GM03348 (cell line): ENCODE data around the gene SGPP2.
A peak's percentile ranks its signal among the peaks of the same experiment; 100 is the strongest.

Experiments used
- DNase-seq: peaks from one replicate; pipeline ENCODE4 v3.0.0; 2012; ENCODE audit warnings: low spot score

The SGPP2 gene

GRCh38 chr2:222525811-222526210 is 101.5 kb downstream of the SGPP2 start:
- no peak for DNase-seq

GRCh38 chr2:222526480-222527277 is 102.3 kb downstream of the SGPP2 start:
- DNase-seq = no peak

GRCh38 chr2:222532315-222532714 is 108.0 kb downstream of the SGPP2 start:
- DNase-seq = no peak

- DNase-seq = no peak
These were observed 111.1 kb downstream of the SGPP2 start for GRCh38 chr2:222535477-222535876.

- no peak for DNase-seq
These were observed 114.2 kb downstream of the SGPP2 start for GRCh38 chr2:222538535-222538934.

DNA sequence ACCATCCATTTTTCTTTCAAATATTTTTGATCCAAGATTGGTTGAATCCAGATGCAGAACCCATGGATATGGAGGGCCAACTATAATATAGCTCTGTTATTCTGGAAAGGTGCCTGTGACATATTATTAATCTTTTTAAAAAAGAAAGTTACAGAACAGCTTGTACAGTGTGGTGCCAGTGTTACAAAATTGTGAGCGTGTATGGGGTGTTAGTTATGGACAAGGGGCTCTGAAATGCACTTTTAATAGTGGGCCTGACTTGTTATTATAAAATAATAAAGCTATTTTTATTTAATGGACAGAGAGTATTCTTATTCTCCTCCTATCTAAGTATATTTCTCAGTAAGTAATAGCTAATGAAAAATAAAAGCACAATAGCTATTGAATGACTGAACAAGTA is 120.3 kb downstream of the SGPP2 start:
- no peak for DNase-seq

- DNase-seq = no peak
These were observed 121.8 kb downstream of the SGPP2 start for GRCh38 chr2:222545823-222546795.

DNA sequence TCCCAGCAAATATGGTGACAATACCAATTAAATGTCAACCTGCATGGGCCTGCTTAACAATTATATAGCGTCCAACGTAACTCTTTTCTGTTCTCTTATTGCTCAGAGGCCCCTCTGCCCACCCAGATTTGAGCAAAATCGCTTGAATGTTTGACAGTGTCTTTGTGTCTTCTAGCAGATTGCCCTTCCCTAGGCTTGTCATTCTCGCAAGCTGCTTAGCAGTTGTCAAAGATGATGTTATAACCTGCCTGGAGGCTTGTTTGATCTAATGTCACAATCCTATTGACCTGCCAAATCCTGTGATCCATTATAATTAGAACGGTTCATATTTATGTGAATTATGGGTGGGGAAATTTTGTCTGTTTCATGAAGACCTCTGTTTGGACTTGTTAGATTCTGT is 122.7 kb downstream of the SGPP2 start:
- no peak for DNase-seq

DNA sequence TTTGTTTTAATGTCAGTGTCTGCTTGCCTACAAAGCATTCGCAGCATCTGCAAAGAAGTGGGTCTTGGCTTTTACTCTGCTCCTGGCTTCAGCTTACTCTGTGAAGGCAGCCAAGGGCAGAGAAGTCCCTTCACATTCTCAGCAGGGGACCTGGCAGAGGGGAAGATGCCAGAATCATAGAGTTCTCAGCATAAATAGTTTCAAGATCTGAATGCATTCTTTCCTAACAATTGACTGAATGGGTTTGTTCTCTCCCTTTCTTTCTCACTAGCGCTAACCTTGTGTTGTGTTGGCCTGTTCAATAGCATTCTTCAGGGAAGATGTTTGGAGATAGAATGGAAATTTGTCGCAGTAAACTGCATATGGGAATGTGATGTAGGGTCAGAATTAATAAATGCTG is 124.6 kb downstream of the SGPP2 start:
- no peak for DNase-seq

DNA sequence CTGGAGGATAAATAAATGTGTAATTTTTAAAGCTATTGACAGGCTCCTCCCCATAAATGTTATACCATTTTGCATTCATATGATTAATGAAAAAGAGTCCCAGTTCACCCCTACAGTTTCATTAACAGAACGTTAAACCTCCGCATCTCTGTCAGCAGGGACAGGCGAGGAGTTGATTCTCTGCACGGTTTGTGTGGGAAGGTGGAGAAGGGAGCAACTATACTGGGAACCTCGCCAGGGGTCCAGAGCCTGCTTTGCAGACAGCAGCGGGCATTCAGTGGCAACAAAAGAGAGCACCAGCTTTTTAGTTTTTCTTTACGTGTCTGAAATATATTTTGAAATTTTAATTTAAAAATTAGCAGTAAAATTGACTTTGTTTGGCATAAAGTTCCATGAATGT is 130.2 kb downstream of the SGPP2 start:
- DNase-seq = no peak

DNA sequence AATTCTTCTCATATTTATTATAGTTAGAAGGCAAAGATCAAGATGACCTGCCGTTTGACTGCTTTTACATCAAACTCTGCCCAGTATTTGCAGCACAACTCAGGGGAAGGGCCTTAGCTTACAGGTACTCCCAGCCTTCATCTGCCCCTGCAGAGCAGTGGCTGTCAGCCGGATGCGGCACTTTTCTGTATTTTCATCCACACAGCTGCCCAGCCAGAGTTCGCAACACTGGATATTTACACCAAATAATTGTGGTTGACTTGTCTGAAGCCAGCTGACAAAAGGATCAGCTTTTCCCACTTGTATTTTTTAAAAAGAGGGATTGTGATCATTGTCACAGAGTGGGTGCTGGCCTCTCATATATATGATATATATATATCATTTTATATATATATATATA is 136.8 kb downstream of the SGPP2 start:
- no peak for DNase-seq

- DNase-seq = peak; percentile 69
These were observed 137.7 kb downstream of the SGPP2 start for GRCh38 chr2:222561817-222562645.

- DNase-seq = no peak
These were observed 138.9 kb downstream of the SGPP2 start for GRCh38 chr2:222563106-222563718.

- no peak for DNase-seq
These were observed 139.6 kb downstream of the SGPP2 start for GRCh38 chr2:222563936-222564335.

DNA sequence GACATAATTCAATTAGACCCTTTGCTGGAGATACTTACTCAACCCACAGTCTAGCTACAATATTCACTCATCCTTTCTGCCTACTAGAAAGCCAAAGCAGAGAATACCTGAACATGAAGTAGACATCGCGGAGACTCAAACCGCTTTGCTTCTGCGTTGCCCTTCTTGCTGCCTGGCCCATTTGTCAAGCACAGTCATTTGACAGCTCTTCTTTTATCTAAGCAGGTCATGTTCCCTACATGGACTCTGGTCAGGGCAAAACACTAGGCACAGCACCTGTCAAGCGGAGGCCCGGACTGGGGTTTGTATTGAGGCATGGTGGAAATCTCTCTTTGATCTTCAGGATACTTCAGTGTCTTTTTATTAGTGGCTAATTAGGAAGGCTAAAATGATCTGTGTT is 141.9 kb downstream of the SGPP2 start:
- DNase-seq = no peak

GRCh38 chr2:222568865-222569264 is 144.5 kb downstream of the SGPP2 start:
- DNase-seq = peak; percentile 25

DNA sequence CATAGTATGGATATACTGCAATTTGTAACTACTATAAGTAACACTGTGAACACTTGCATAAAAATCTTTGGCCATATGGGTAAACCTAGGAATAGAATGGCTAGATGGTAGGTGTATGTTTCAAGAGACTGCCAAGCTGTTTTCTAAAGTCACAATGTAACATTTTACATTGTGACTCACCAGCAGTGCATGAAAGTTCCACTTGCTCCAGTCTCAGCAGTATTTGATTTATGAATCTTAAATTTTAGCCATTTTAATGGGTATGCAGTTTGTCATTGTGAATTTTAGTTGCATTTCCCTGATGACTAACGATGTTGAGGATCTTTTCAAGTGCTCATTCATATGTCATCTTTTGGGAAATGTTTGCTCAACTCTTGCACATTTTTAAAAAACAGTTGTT is 145.5 kb downstream of the SGPP2 start:
- DNase-seq = peak; percentile 28

DNA sequence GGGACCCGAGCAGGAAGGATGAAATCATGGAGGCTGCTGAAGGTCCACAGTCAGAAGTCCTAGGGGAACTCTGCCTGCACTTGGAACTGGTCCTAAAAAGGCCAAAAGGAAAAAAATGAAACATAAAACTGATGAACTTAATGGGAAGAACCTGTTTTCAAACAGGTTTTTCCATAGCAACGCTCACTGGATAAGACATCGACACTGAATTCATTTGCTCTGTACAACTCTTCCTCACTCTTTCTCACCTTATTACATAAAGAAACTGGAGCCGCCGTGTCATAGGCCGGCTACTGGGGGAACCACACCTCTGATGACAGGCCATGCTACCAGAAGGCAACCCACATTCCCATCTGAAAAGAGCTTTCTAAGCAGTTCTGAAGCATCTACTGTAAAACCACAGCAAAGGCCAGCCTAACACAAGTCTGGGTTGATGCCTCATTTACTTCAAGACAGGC is 147.9 kb downstream of the SGPP2 start:
- peak; percentile 9 for DNase-seq

DNA sequence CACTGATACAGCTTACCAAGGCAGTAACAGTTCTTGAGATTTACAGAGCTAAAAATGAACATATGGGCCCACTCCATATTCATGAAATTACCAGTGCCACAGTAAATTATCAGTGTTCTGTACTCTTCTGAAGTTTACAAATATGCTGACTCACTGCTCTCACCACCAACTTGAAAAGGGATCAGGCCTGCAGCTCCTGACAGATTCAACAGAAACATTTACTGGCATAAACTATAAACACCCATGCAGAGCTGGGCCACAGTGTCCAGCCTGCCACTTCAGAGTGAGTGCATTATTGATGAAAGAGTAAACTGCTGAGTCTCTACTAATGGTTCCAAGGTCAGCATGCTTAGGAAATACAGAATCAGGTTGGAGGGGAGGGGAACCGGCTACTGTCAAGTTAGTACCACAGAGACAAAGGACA is 148.4 kb downstream of the SGPP2 start:
- peak; percentile 48 for DNase-seq

DNA sequence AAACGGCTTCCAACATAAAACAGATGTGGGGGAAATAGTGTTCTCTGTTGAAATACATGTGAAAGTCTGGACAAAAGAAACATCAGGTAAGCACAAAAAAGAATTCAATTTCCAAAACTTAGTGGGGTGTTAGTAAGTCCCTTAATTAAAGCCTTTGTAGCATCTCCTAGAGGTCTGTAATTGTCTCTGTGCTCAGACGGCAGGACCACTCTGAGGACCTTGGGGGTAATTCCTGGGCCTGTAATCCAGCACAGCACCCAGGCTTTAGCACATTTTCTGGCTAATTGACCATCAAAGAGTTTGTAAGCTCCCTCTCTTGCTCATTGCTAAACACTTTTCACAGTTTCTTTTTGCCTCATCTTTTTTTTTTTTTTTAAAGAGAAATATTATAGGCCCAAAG is 151.3 kb downstream of the SGPP2 start:
- no peak for DNase-seq
